ENCODE measurements around the gene SIAE. TPM values are rescaled to one million over a fixed set of nuclear protein-coding genes. Genes with fewer than 3 reads are reported as not detected.

The SIAE gene
- total and polyA plus RNA-seq, 4 donors: 6.4 to 33.9 (median 11.3) TPM

DNA sequence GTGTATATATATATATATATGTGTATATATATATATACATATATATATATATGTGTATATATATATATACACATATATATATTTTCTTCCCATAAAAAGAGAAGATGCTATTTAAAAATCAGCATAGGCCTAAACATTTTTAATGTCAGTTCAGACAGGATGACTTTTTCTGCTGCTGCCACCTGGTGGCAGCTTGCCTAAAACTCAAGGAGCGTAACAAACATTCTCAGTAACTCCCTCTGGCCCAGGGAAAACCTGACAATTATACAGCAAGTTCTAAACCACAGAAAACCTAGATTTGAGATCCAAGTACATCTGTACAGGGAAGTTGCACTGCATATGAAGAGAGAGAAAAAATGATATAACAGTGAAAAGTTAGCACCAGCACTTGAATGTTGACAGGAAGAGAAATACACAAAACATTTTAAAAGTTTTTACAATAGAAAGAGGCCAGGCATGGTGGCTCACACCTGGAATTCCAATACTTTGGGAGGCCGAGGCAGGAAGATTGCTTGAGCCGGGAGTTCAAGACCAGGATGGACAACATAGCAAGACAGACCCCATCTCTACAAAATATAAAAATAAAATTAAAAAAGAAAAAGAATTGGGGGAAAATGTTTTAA lies 87.2 kb downstream of the SIAE start:
- Histone ChIP-seq H3K36me3 (ENCODE audit: control insufficient read depth in 4 of 4, insufficient read depth in 3 of 4, low read depth in 1 of 4, low read length in 3 of 4) (no peaks in the 10 kb centered on the region), H3K9me3 (ENCODE audit: control insufficient read depth in 4 of 4, low read length in 3 of 4) (no peaks in the 10 kb centered on the region), H3K27ac (ENCODE audit: low read depth in 1 of 2, low read length in 2 of 2) (no peak overlapping the region), H3K9ac (ENCODE audit: low read depth in 1 of 2, low read length in 2 of 2) (no peak overlapping the region), H3K27me3 (ENCODE audit: control insufficient read depth in 4 of 4, insufficient read depth in 4 of 4, low read length in 3 of 4) (peaks cover 0 to 2% (median 0%) of the 10 kb centered on the region in 4 donors), H3K4me1 (ENCODE audit: control insufficient read depth in 4 of 4, insufficient read depth in 4 of 4, low read length in 3 of 4) (no peaks in the 10 kb centered on the region), H3K4me3 (ENCODE audit: low read depth in 1 of 3, low read length in 3 of 3) (no peak overlapping the region)
- peak; percentile 52 for DNase-seq (ENCODE audit: low spot score)
- 28% methylated on average over 3 of the region's 3 CpGs for WGBS
- TF ChIP-seq FOXA2 (IDR thresholded peaks at IDR 0.05) (no peak), RAD21 (IDR thresholded peaks at IDR 0.05) (peak; percentile 72 to 78), FOXA1 (IDR thresholded peaks at IDR 0.05) (no peak)
- TF ChIP-seq, protein P1, sequence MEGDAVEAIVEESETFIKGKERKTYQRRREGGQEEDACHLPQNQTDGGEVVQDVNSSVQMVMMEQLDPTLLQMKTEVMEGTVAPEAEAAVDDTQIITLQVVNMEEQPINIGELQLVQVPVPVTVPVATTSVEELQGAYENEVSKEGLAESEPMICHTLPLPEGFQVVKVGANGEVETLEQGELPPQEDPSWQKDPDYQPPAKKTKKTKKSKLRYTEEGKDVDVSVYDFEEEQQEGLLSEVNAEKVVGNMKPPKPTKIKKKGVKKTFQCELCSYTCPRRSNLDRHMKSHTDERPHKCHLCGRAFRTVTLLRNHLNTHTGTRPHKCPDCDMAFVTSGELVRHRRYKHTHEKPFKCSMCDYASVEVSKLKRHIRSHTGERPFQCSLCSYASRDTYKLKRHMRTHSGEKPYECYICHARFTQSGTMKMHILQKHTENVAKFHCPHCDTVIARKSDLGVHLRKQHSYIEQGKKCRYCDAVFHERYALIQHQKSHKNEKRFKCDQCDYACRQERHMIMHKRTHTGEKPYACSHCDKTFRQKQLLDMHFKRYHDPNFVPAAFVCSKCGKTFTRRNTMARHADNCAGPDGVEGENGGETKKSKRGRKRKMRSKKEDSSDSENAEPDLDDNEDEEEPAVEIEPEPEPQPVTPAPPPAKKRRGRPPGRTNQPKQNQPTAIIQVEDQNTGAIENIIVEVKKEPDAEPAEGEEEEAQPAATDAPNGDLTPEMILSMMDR (IDR thresholded peaks at IDR 0.05; ENCODE audit: low read depth, low read length, missing input control): peak; percentile 65

DNA sequence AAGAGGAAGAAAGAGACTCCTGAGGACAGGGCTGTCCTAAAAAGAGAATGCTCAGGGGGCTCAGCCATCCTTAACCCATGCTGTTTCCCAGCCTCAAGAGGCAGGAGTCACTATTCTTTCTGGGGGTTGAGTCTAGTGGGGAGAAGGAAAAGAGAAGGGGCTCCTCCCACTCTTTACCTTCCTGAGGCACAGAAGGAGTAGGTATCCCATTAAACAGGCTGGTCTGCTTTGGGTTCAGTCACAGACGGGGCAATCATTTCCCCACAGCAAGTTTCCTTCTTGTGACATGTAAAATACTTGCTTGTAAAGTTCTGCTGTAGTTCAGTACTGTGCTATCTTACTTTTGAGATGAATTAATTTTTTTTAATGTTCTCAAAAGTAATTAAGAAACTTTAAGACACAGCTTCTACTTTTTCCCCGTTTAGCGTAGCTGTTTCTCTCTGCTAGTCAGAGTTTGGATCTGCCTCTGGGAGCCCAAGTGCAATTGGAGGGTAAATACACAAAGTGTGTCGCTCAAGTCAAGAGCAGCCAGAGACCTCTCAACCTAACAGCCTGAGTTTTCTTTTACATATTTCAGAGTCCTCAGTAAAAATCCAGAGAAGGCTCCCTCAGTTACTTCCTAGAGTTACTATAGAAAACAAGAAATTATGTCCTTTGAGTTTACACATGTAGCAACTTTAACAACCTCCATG lies 88.7 kb downstream of the SIAE start:
- Histone ChIP-seq H3K27me3 (ENCODE audit: control insufficient read depth in 4 of 4, insufficient read depth in 4 of 4, low read length in 3 of 4) (no peaks in the 10 kb centered on the region), H3K27ac (ENCODE audit: low read depth in 1 of 2, low read length in 2 of 2) (no peak overlapping the region), H3K4me1 (ENCODE audit: control insufficient read depth in 4 of 4, insufficient read depth in 4 of 4, low read length in 3 of 4) (no peaks in the 10 kb centered on the region), H3K9ac (ENCODE audit: low read depth in 1 of 2, low read length in 2 of 2) (no peak overlapping the region), H3K4me3 (ENCODE audit: low read depth in 1 of 3, low read length in 3 of 3) (no peak overlapping the region), H3K36me3 (ENCODE audit: control insufficient read depth in 4 of 4, insufficient read depth in 3 of 4, low read depth in 1 of 4, low read length in 3 of 4) (no peaks in the 10 kb centered on the region), H3K9me3 (ENCODE audit: control insufficient read depth in 4 of 4, low read length in 3 of 4) (no peaks in the 10 kb centered on the region)
- 50% methylated on average over 4 of the region's 4 CpGs for WGBS
- TF ChIP-seq HNF4A (conservative IDR thresholded peaks at IDR 0.05) (no peak), FOXA1 (IDR thresholded peaks at IDR 0.05) (no peak), HNF4G (IDR thresholded peaks at IDR 0.05) (no peak), RXRA (IDR thresholded peaks at IDR 0.05) (no peak), SP1 (IDR thresholded peaks at IDR 0.05) (no peak), GABPA (IDR thresholded peaks at IDR 0.05 in 1 of 2, conservative IDR thresholded peaks at IDR 0.05 in 1 of 2) (no peak), FOXA2 (IDR thresholded peaks at IDR 0.05) (no peak), EGR1 (IDR thresholded peaks at IDR 0.05; ENCODE audit: low read depth in 2 of 2) (no peak), NR2F2 (IDR thresholded peaks at IDR 0.05) (no peak), JUND (IDR thresholded peaks at IDR 0.05) (no peak), TAF1 (conservative IDR thresholded peaks at IDR 0.05) (no peak), YY1 (IDR thresholded peaks at IDR 0.05) (no peak)
- TF ChIP-seq, protein P1 (IDR thresholded peaks at IDR 0.05; ENCODE audit: low read depth, low read length, missing input control): no peak
- TF ChIP-seq, protein P2, sequence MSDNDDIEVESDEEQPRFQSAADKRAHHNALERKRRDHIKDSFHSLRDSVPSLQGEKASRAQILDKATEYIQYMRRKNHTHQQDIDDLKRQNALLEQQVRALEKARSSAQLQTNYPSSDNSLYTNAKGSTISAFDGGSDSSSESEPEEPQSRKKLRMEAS (IDR thresholded peaks at IDR 0.05): no peak
- TF ChIP-seq, protein P3, sequence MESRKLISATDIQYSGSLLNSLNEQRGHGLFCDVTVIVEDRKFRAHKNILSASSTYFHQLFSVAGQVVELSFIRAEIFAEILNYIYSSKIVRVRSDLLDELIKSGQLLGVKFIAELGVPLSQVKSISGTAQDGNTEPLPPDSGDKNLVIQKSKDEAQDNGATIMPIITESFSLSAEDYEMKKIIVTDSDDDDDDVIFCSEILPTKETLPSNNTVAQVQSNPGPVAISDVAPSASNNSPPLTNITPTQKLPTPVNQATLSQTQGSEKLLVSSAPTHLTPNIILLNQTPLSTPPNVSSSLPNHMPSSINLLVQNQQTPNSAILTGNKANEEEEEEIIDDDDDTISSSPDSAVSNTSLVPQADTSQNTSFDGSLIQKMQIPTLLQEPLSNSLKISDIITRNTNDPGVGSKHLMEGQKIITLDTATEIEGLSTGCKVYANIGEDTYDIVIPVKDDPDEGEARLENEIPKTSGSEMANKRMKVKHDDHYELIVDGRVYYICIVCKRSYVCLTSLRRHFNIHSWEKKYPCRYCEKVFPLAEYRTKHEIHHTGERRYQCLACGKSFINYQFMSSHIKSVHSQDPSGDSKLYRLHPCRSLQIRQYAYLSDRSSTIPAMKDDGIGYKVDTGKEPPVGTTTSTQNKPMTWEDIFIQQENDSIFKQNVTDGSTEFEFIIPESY (IDR thresholded peaks at IDR 0.05): no peak
- TF ChIP-seq, protein P4, sequence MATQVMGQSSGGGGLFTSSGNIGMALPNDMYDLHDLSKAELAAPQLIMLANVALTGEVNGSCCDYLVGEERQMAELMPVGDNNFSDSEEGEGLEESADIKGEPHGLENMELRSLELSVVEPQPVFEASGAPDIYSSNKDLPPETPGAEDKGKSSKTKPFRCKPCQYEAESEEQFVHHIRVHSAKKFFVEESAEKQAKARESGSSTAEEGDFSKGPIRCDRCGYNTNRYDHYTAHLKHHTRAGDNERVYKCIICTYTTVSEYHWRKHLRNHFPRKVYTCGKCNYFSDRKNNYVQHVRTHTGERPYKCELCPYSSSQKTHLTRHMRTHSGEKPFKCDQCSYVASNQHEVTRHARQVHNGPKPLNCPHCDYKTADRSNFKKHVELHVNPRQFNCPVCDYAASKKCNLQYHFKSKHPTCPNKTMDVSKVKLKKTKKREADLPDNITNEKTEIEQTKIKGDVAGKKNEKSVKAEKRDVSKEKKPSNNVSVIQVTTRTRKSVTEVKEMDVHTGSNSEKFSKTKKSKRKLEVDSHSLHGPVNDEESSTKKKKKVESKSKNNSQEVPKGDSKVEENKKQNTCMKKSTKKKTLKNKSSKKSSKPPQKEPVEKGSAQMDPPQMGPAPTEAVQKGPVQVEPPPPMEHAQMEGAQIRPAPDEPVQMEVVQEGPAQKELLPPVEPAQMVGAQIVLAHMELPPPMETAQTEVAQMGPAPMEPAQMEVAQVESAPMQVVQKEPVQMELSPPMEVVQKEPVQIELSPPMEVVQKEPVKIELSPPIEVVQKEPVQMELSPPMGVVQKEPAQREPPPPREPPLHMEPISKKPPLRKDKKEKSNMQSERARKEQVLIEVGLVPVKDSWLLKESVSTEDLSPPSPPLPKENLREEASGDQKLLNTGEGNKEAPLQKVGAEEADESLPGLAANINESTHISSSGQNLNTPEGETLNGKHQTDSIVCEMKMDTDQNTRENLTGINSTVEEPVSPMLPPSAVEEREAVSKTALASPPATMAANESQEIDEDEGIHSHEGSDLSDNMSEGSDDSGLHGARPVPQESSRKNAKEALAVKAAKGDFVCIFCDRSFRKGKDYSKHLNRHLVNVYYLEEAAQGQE (IDR thresholded peaks at IDR 0.05): no peak
- DNase-seq (ENCODE audit: low spot score): no peak
